Choroid plexus epithelial cell (primary cell): ENCODE data around the gene ADAMTS17.

Source experiments
- DNase-seq: peaks from one replicate; pipeline ENCODE4 v3.0.0-alpha.2; 2010; ENCODE audit warnings: low read depth
- H3K4me3 ChIP-seq: 2 replicates; pipeline ENCODE4 v1.5.1; 2011; ENCODE audit warnings: low read depth, mild to moderate bottlenecking, control low read depth, low read length, moderate library complexity
- CTCF ChIP-seq: conservative IDR thresholded peaks from 2 replicates; pipeline ENCODE4 v1.5.1; 2011; ENCODE audit warnings: low read depth, mild to moderate bottlenecking, control low read depth, inconsistent platforms, low read length, moderate library complexity

ADAMTS17 gene

GRCh38 chr15:100229181-100230163 lies 112.3 kb downstream of the ADAMTS17 start:
- no peak for TF ChIP-seq CTCF
- no peak overlapping the region for H3K4me3 ChIP-seq
- DNase-seq, result no peak

- no peak for DNase-seq
- no peak overlapping the region for H3K4me3 ChIP-seq
- TF ChIP-seq CTCF, result no peak
Observed at GRCh38 chr15:100227781-100228180, 114.0 kb downstream of the ADAMTS17 start.

DNA sequence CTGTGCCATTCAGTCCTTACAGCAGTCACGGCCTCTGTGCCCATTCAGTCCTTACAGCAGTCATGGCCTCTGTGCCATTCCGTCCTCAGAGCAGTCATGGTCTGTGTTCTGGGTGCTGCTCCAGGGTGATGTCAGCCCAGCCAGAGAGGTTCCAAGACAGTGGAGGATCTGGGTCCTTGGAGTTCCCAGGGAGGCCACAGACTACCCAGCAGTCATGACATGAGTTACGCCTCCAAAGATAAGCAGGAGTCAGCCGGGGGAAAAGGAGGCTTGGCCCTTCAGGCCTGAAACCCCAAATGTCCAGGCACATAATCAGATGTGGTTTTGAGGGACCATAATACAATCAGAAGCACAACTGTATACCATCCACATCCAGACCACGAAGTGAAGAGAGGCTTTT lies 115.7 kb downstream of the ADAMTS17 start:
- TF ChIP-seq CTCF, result no peak
- no peak overlapping the region for H3K4me3 ChIP-seq
- DNase-seq, result no peak

DNA sequence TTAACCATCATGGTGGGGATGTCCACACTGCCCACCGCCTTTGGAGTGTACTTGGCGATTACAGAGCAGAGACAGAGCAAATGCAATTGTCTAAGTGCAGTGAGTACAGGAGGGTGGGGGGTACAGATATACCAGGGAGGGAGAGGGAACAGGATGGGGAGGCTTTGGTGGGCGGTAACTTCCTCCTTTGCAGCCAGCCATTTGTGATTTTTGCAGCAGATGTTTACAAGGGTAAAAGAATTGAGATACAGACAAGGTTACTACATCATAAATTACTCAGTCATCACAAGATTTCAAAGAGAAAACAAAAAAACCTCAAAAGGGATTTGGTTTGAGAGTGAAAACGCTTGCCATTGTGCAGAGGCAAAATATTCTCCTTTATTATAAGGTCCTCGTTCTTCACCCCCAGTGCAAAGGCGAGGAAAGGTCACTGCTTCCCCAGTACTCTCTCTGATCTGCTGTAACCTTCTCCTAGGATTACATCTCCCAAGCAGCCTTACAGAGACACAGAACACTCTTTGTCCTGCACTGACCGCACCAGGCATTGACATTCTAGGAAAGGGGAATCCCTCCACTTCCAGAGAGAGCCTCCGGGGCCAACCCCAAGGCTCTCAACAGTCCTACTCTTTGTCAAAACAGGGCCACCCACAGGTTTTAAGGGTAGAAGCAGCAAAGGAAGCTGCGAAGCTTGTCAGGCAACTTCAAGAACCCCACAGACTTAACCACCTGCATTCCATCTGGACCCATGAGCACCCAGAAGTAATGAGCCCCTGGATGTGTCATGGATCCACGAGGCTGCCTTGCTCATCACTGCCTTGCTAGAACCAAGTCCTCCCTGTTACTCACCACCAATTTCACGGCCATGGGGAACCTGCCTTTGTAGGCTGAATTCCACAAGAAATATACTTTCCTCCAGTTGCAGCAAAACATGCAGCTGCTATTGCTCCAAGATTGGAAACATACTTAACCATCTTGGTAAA lies 117.3 kb downstream of the ADAMTS17 start:
- TF ChIP-seq CTCF, result no peak
- H3K4me3 ChIP-seq, result no peak overlapping the region
- no peak for DNase-seq

DNA sequence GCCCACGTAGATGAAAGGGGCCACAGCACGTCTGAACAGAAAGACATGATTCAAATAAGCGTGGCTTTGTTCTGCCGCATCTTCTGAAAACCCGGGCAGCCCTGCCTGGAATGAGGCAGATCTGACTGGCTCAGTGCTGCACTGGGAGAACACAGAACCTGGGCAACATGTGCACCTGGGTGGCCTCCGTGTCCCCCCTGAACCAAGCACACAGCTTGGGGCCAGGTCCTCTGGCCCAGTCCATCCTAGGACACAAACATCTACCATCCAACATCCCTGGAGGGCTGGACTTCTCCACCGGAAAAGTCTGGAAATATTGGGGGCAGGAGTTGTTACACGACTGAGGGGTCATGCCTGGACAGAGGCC lies 119.4 kb downstream of the ADAMTS17 start:
- no peak for DNase-seq
- no peak overlapping the region for H3K4me3 ChIP-seq
- TF ChIP-seq CTCF, result no peak

DNA sequence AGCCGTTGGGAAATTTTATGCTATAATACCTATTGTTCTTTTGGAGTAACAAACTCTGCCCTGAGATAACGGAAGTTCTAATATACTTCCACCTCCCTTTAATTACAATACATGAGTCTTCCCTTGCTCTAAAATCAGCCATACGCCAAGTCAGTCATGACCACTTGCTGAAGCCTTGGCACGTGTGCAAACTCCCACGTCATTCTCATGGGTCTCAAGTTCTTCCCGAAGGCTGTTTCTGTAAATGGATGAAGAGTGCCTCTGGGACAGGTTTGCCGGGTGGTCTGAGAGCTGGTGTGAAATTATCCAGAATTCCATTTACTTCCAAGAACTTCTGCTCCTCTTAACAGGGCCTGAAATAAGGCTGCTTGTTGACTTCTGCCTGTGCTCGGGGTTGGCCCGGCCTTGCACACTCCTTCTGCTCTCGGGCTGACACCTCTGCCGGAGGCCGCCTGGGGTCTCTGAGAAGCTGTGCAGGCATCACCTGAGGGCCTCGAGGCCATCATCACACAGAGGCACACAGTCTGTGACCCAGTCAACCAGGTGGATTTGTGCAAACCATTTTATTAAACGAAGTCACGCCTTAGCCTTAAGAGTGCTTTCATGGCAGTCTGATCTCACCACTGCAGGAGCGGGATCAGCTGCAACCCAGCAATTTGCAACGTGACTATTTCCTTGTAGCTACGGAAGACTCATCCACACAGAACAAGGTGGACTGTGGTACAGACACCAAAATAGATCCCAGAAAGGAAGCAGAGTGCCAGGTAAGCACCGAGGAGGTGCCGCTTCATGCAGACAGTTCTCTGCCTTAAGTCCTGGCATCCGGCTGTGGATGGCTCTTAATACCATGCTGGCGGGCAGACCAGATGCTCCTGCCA lies 120.1 kb downstream of the ADAMTS17 start:
- DNase-seq, result no peak
- H3K4me3 ChIP-seq, result no peak overlapping the region
- TF ChIP-seq CTCF, result no peak
